ENCODE results near the gene DIPK1B. TPM values are rescaled to one million over a fixed set of nuclear protein-coding genes. Genes with fewer than 3 reads are reported as not detected.

DIPK1B gene
- total and polyA plus RNA-seq, 2 experiments from 2014 or later, result 18.7 to 60.0 TPM

DNA sequence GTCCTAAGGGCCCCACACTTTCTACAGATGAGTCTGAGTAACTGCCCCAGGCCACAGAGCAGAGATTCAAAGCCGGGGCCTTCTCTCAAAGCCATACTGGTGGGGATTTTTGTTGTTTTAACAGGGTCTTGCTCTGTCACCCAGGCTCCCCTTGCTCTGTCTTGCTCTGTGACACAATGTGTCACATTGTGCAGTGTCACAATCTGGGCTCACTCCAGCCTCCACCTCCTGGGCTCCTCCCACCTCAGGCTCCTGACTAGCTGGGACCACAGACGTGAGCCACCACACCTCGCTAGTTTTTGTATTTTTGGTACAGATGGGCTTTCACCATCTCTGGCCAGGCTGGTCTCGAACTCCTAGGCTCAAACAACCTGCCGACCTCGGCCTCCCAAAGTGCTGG, 33.7 kb upstream of the DIPK1B start:
- Mint-ChIP-seq H3K36me3 (ENCODE audit: low read depth) (no peaks in the 10 kb centered on the region), H3K9me3 (no peaks in the 10 kb centered on the region), H3K4me1 (peaks cover 9% of the 10 kb centered on the region; the same call in 1 of the 3 replicates), H3K4me3 (no peak overlapping the region), H3K27me3 (ENCODE audit: insufficient read depth, low read depth, poor library complexity) (peaks cover 11% of the 10 kb centered on the region), H3K27ac (no peak overlapping the region)
- H3K4me3 ChIP-seq, result no peak overlapping the region
- no peak overlapping the region for H2AFZ ChIP-seq
- H3K36me3 ChIP-seq (ENCODE audit: insufficient read depth), result no peaks in the 10 kb centered on the region
- H4K20me1 ChIP-seq (replicated peaks; ENCODE audit: insufficient read depth), result no peaks in the 10 kb centered on the region
- DNase-seq (ENCODE audit: low spot score), result no peak
- H3K4me2 ChIP-seq, result no peak overlapping the region
- ATAC-seq, result no peak
- TF ChIP-seq CREB1 (CRISPR knock-in tag; IDR thresholded peaks at IDR 0.05; ENCODE audit: low read depth), result no peak
- TF ChIP-seq, protein P1, sequence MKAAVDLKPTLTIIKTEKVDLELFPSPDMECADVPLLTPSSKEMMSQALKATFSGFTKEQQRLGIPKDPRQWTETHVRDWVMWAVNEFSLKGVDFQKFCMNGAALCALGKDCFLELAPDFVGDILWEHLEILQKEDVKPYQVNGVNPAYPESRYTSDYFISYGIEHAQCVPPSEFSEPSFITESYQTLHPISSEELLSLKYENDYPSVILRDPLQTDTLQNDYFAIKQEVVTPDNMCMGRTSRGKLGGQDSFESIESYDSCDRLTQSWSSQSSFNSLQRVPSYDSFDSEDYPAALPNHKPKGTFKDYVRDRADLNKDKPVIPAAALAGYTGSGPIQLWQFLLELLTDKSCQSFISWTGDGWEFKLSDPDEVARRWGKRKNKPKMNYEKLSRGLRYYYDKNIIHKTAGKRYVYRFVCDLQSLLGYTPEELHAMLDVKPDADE (IDR thresholded peaks at IDR 0.05), result no peak
- TF ChIP-seq, protein P2, sequence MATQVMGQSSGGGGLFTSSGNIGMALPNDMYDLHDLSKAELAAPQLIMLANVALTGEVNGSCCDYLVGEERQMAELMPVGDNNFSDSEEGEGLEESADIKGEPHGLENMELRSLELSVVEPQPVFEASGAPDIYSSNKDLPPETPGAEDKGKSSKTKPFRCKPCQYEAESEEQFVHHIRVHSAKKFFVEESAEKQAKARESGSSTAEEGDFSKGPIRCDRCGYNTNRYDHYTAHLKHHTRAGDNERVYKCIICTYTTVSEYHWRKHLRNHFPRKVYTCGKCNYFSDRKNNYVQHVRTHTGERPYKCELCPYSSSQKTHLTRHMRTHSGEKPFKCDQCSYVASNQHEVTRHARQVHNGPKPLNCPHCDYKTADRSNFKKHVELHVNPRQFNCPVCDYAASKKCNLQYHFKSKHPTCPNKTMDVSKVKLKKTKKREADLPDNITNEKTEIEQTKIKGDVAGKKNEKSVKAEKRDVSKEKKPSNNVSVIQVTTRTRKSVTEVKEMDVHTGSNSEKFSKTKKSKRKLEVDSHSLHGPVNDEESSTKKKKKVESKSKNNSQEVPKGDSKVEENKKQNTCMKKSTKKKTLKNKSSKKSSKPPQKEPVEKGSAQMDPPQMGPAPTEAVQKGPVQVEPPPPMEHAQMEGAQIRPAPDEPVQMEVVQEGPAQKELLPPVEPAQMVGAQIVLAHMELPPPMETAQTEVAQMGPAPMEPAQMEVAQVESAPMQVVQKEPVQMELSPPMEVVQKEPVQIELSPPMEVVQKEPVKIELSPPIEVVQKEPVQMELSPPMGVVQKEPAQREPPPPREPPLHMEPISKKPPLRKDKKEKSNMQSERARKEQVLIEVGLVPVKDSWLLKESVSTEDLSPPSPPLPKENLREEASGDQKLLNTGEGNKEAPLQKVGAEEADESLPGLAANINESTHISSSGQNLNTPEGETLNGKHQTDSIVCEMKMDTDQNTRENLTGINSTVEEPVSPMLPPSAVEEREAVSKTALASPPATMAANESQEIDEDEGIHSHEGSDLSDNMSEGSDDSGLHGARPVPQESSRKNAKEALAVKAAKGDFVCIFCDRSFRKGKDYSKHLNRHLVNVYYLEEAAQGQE (IDR thresholded peaks at IDR 0.05; ENCODE audit: unreplicated experiment), result no peak
- TF ChIP-seq, protein P3, sequence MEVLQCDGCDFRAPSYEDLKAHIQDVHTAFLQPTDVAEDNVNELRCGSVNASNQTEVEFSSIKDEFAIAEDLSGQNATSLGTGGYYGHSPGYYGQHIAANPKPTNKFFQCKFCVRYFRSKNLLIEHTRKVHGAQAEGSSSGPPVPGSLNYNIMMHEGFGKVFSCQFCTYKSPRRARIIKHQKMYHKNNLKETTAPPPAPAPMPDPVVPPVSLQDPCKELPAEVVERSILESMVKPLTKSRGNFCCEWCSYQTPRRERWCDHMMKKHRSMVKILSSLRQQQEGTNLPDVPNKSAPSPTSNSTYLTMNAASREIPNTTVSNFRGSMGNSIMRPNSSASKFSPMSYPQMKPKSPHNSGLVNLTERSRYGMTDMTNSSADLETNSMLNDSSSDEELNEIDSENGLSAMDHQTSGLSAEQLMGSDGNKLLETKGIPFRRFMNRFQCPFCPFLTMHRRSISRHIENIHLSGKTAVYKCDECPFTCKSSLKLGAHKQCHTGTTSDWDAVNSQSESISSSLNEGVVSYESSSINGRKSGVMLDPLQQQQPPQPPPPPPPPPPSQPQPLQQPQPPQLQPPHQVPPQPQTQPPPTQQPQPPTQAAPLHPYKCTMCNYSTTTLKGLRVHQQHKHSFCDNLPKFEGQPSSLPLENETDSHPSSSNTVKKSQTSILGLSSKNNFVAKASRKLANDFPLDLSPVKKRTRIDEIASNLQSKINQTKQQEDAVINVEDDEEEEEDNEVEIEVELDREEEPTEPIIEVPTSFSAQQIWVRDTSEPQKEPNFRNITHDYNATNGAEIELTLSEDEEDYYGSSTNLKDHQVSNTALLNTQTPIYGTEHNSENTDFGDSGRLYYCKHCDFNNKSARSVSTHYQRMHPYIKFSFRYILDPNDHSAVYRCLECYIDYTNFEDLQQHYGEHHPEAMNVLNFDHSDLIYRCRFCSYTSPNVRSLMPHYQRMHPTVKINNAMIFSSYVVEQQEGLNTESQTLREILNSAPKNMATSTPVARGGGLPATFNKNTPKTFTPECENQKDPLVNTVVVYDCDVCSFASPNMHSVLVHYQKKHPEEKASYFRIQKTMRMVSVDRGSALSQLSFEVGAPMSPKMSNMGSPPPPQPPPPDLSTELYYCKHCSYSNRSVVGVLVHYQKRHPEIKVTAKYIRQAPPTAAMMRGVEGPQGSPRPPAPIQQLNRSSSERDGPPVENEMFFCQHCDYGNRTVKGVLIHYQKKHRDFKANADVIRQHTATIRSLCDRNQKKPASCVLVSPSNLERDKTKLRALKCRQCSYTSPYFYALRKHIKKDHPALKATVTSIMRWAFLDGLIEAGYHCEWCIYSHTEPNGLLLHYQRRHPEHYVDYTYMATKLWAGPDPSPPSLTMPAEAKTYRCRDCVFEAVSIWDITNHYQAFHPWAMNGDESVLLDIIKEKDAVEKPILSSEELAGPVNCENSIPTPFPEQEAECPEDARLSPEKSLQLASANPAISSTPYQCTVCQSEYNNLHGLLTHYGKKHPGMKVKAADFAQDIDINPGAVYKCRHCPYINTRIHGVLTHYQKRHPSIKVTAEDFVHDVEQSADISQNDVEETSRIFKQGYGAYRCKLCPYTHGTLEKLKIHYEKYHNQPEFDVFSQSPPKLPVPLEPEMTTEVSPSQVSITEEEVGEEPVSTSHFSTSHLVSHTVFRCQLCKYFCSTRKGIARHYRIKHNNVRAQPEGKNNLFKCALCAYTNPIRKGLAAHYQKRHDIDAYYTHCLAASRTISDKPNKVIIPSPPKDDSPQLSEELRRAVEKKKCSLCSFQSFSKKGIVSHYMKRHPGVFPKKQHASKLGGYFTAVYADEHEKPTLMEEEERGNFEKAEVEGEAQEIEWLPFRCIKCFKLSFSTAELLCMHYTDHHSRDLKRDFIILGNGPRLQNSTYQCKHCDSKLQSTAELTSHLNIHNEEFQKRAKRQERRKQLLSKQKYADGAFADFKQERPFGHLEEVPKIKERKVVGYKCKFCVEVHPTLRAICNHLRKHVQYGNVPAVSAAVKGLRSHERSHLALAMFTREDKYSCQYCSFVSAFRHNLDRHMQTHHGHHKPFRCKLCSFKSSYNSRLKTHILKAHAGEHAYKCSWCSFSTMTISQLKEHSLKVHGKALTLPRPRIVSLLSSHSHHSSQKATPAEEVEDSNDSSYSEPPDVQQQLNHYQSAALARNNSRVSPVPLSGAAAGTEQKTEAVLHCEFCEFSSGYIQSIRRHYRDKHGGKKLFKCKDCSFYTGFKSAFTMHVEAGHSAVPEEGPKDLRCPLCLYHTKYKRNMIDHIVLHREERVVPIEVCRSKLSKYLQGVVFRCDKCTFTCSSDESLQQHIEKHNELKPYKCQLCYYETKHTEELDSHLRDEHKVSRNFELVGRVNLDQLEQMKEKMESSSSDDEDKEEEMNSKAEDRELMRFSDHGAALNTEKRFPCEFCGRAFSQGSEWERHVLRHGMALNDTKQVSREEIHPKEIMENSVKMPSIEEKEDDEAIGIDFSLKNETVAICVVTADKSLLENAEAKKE (CRISPR knock-in tag; IDR thresholded peaks at IDR 0.05), result no peak
- TF ChIP-seq, protein P4, sequence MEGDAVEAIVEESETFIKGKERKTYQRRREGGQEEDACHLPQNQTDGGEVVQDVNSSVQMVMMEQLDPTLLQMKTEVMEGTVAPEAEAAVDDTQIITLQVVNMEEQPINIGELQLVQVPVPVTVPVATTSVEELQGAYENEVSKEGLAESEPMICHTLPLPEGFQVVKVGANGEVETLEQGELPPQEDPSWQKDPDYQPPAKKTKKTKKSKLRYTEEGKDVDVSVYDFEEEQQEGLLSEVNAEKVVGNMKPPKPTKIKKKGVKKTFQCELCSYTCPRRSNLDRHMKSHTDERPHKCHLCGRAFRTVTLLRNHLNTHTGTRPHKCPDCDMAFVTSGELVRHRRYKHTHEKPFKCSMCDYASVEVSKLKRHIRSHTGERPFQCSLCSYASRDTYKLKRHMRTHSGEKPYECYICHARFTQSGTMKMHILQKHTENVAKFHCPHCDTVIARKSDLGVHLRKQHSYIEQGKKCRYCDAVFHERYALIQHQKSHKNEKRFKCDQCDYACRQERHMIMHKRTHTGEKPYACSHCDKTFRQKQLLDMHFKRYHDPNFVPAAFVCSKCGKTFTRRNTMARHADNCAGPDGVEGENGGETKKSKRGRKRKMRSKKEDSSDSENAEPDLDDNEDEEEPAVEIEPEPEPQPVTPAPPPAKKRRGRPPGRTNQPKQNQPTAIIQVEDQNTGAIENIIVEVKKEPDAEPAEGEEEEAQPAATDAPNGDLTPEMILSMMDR (conservative IDR thresholded peaks at IDR 0.05; ENCODE audit: low read depth in 2 of 2), result no peak
- no peak for TF ChIP-seq ZNF114 (CRISPR knock-in tag; IDR thresholded peaks at IDR 0.05)
- no peak for TF ChIP-seq JUNB (IDR thresholded peaks at IDR 0.05; ENCODE audit: unreplicated experiment)
- H3K79me2 ChIP-seq (replicated peaks; ENCODE audit: insufficient read depth), result no peaks in the 10 kb centered on the region
- H3K27ac ChIP-seq (ENCODE audit: low read depth), result no peak overlapping the region
- no peaks in the 10 kb centered on the region for H3K4me1 ChIP-seq (ENCODE audit: insufficient read depth)
- H3F3A ChIP-seq (replicated peaks; ENCODE audit: low read depth), result no peaks in the 10 kb centered on the region
- H3K27me3 ChIP-seq (ENCODE audit: insufficient read depth), result no peaks in the 10 kb centered on the region
- H3K9me2 ChIP-seq (ENCODE audit: insufficient read depth), result no peaks in the 10 kb centered on the region

All from GM23338 (cell line).